Small intestine (tissue), 16 donors: ENCODE results near the gene CD79B. TPM values are rescaled to one million over a fixed set of nuclear protein-coding genes. Genes with fewer than 3 reads are reported as not detected.

Experiments used
- DNase-seq, 2 donors: peaks; one replicate each; pipeline versions ENCODE4 v3.0.0 to v3.0.0-alpha.2; 2013
- FAIRE-seq: peaks from 2 replicates; lab custom pipeline; 2012; peaks lifted over from hg19 to GRCh38; lab: Jason Lieb, UNC
- H3K27ac ChIP-seq, 3 donors: one replicate each; pipeline ENCODE4 v1.5.1; 2013; ENCODE audit warnings: low read length in 2 of 3, mild to moderate bottlenecking in 2 of 3, control low read depth in 1 of 3, inconsistent platforms in 1 of 3, low read depth in 1 of 3, moderate library complexity in 1 of 3
- H3K27me3 ChIP-seq, 3 donors: one replicate each; pipeline ENCODE4 v1.6.1; 2013; ENCODE audit warnings: low read length in 3 of 3, inconsistent platforms in 1 of 3; ENCODE audit not compliant: control insufficient read depth in 3 of 3, insufficient read depth in 3 of 3
- H3K36me3 ChIP-seq, 3 donors: one replicate each; pipeline ENCODE4 v1.6.1; 2013; ENCODE audit warnings: low read length in 3 of 3, inconsistent platforms in 1 of 3, low read depth in 1 of 3, mild to moderate bottlenecking in 1 of 3, moderate library complexity in 1 of 3; ENCODE audit not compliant: control insufficient read depth in 3 of 3, insufficient read depth in 2 of 3
- H3K4me1 ChIP-seq, 3 donors: one replicate each; pipeline ENCODE4 v1.6.1; 2013; ENCODE audit warnings: low read length in 2 of 3, inconsistent platforms in 1 of 3, low read depth in 1 of 3, mild to moderate bottlenecking in 1 of 3, moderate library complexity in 1 of 3; ENCODE audit not compliant: control insufficient read depth in 3 of 3, insufficient read depth in 2 of 3
- H3K4me3 ChIP-seq, 3 donors: one replicate each; pipeline ENCODE4 v1.5.1; 2013; ENCODE audit warnings: low read length in 3 of 3, control low read depth in 1 of 3, inconsistent platforms in 1 of 3, low read depth in 1 of 3, mild to moderate bottlenecking in 1 of 3, moderate library complexity in 1 of 3
- H3K9me3 ChIP-seq, 2 donors: one replicate each; pipeline ENCODE4 v1.6.1; 2013; ENCODE audit warnings: low read depth in 1 of 2, low read length in 1 of 2; ENCODE audit not compliant: control insufficient read depth in 2 of 2, insufficient read depth in 1 of 2
- WGBS, 3 donors: extraction: QIAGEN DNeasy Blood & Tissue Kit; methylation state at CpG; one replicate each; pipeline ENCODE4 v1.1.7; 2013; 5-methylcytosine and 5-hydroxymethylcytosine counted together
- long read RNA-seq, 10 donors: transcript quantifications; one replicate each; lab custom pipeline, GENCODE V29; 2026
- polyA plus RNA-seq, 4 donors: library from polyadenylated mRNA; stranded (reverse) in 3 of 4; unstranded in 1 of 4; fragments of 200-250 nt in 3 of 4; fragments of 120-200 nt in 1 of 4; gene quantifications; one replicate each; pipeline versions ENCODE4 v1.2.1 to v1.2.3, GENCODE V29; 2013
- donor health status: healthy with polysubstance abuse.
- donor health status: control.
- donor health status: control.
- donor health status: Bipolar disorder and iron deficiency.
- donor health status: healthy.

Gene CD79B
- 1 to 10 TPM in 3 of 4 donors, under 1 TPM in 1; 0.45 to 8.7 (median 3.1) TPM for polyA plus RNA-seq
- long read RNA-seq, donor 1: 0 reads
- long read RNA-seq, donor 2: 0 reads
- long read RNA-seq, donor 3: 0 reads
- long read RNA-seq, donor 4: 0 reads
- long read RNA-seq, donor 5: 0 reads
- long read RNA-seq, donor 6: 0 reads
- long read RNA-seq, donor 7, partial matches to known transcripts: 0 of 2 reads
- long read RNA-seq, donor 7, other reads (novel, unspliced or antisense): 0 of 2 reads
- long read RNA-seq, donor 8, partial matches to known transcripts: 0 of 1 reads
- long read RNA-seq, donor 8, other reads (novel, unspliced or antisense): 0 of 1 reads
- long read RNA-seq, donor 9: 0 reads
- long read RNA-seq, donor 10, partial matches to known transcripts: 0 of 4 reads
- long read RNA-seq, donor 10, other reads (novel, unspliced or antisense): 0 of 4 reads

- H3K4me3 ChIP-seq: peak within 1 kb of the TSS in 2 of 3 donors; percentile 26 to 43
- no peak for FAIRE-seq
- H3K4me1 ChIP-seq: peaks cover 0 to 7% (median 0%) of the 10 kb centered on the region in 3 donors
- no peak for DNase-seq
- no peaks in the 10 kb centered on the region for H3K36me3 ChIP-seq
- H3K9me3 ChIP-seq: no peaks in the 10 kb centered on the region
- H3K27ac ChIP-seq: peak within 1 kb of the TSS in 1 of 3 donors; percentile 62
- 61 to 77% (median 74%) methylated on average over 19 of the region's 19 CpGs for WGBS, 3 donors
- H3K27me3 ChIP-seq: no peaks in the 10 kb centered on the region
Observed at GRCh38 chr17:63931981-63932561, at the start of gene CD79B. TSS of gene CD79B (minus strand) at chr17:63932331. CDS start at chr17:63932261, 70 bp downstream.

- WGBS, 3 donors: 74 to 83% (median 80%) methylated on average over 13 of the region's 13 CpGs
- Histone ChIP-seq H3K4me3 (no peak overlapping the region), H3K9me3 (peaks cover 0 to 9% of the 10 kb centered on the region in 2 donors), H3K27me3 (peaks cover 0 to 8% (median 2%) of the 10 kb centered on the region in 3 donors), H3K27ac (no peak overlapping the region), H3K4me1 (no peaks in the 10 kb centered on the region), H3K36me3 (no peaks in the 10 kb centered on the region)
- FAIRE-seq (no peak), DNase-seq (no peak)
Observed at GRCh38 chr17:63978272-63979200, 46.4 kb upstream of the CD79B start.

GRCh38 chr17:63976702-63977101, 44.6 kb upstream of the CD79B start:
- no peaks in the 10 kb centered on the region for H3K4me1 ChIP-seq
- no peaks in the 10 kb centered on the region for H3K36me3 ChIP-seq
- no peak for FAIRE-seq
- peaks cover 0 to 4% of the 10 kb centered on the region in 2 donors for H3K9me3 ChIP-seq
- no peak overlapping the region for H3K27ac ChIP-seq
- peaks cover 0 to 8% (median 2%) of the 10 kb centered on the region in 3 donors for H3K27me3 ChIP-seq
- 63 to 71% (median 66%) methylated on average over 3 of the region's 3 CpGs for WGBS, 3 donors
- DNase-seq: no peak
- no peak overlapping the region for H3K4me3 ChIP-seq

- WGBS, 3 donors: 53 to 71% (median 59%) methylated on average over 2 of the region's 2 CpGs
- no peak for DNase-seq
- no peaks in the 10 kb centered on the region for H3K9me3 ChIP-seq
- FAIRE-seq: no peak
- H3K36me3 ChIP-seq: no peaks in the 10 kb centered on the region
- peaks cover 0 to 8% (median 2%) of the 10 kb centered on the region in 3 donors for H3K27me3 ChIP-seq
- no peak overlapping the region for H3K4me3 ChIP-seq
- no peak overlapping the region for H3K27ac ChIP-seq
- H3K4me1 ChIP-seq: no peaks in the 10 kb centered on the region
Observed at GRCh38 chr17:63975541-63976092, 43.5 kb upstream of the CD79B start.

- no peaks in the 10 kb centered on the region for H3K4me1 ChIP-seq
- no peak for DNase-seq
- H3K36me3 ChIP-seq: no peaks in the 10 kb centered on the region
- no peak overlapping the region for H3K27ac ChIP-seq
- FAIRE-seq: no peak
- peaks cover 0 to 8% (median 2%) of the 10 kb centered on the region in 3 donors for H3K27me3 ChIP-seq
- WGBS, 3 donors: 75 to 81% (median 78%) methylated on average over 10 of the region's 10 CpGs
- H3K9me3 ChIP-seq: no peaks in the 10 kb centered on the region
- H3K4me3 ChIP-seq: no peak overlapping the region
Observed at GRCh38 chr17:63974594-63975192, 42.6 kb upstream of the CD79B start.

GRCh38 chr17:63973930-63974593, 41.9 kb upstream of the CD79B start:
- Histone ChIP-seq H3K27me3 (peaks cover 0 to 6% (median 2%) of the 10 kb centered on the region in 3 donors), H3K4me3 (no peak overlapping the region), H3K27ac (no peak overlapping the region), H3K9me3 (no peaks in the 10 kb centered on the region), H3K36me3 (no peaks in the 10 kb centered on the region), H3K4me1 (no peaks in the 10 kb centered on the region)
- WGBS, 3 donors: 9 to 69% (median 42%) methylated on average over 12 of the region's 12 CpGs
- peak in 1 of 2 donors; percentile 31 for DNase-seq
- no peak for FAIRE-seq

- H3K9me3 ChIP-seq: no peaks in the 10 kb centered on the region
- FAIRE-seq: no peak
- peaks cover 0 to 7% (median 2%) of the 10 kb centered on the region in 3 donors for H3K27me3 ChIP-seq
- whole genome bisulfite sequencing, 3 donors: 77 to 91% (median 81%) methylated on average over 6 of the region's 6 CpGs
- no peak overlapping the region for H3K4me3 ChIP-seq
- H3K36me3 ChIP-seq: no peaks in the 10 kb centered on the region
- no peak for DNase-seq
- H3K27ac ChIP-seq: no peak overlapping the region
- H3K4me1 ChIP-seq: no peaks in the 10 kb centered on the region
Observed at GRCh38 chr17:63973247-63973646, 41.1 kb upstream of the CD79B start.
